Common myeloid progenitor, CD34-positive (primary cell): ENCODE data around the gene TMEM123.

Source experiments
- CTCF ChIA-PET: fragments of 350-600 bp; sonication (Branson Sonifier 250); formaldehyde crosslinking; loops from one replicate; lab custom pipeline; 2021; ENCODE audit warnings: antibody characterized with exemption; lab: Charles Lee
- POLR2A ChIA-PET: fragments of 350-600 bp; sonication (Branson Sonifier 250); formaldehyde crosslinking; loops from one replicate; lab custom pipeline; 2021; ENCODE audit warnings: antibody characterized with exemption; lab: Charles Lee
- DNase-seq, 3 donors: peaks; one replicate each; pipeline versions ENCODE4 v3.0.0 to v3.0.0-alpha.2; 2013
- H3K27ac ChIP-seq, 2 experiments: 1 replicate in 1 of 2; 2 replicates in 1 of 2; pipeline ENCODE4 v1.7.0; 2013; ENCODE audit warnings: inconsistent platforms in 2 of 2, low read length in 2 of 2, mild to moderate bottlenecking in 2 of 2, low read depth in 1 of 2, moderate library complexity in 1 of 2; ENCODE audit not compliant: severe bottlenecking in 2 of 2, insufficient read depth in 1 of 2, poor library complexity in 1 of 2
- H3K27me3 ChIP-seq, 5 experiments: replicated peaks in 2 of 5; 1 replicate in 3 of 5; 2 replicates in 2 of 5; pipeline versions ENCODE4 v1.6.1 to v1.7.0; 2013; ENCODE audit warnings: low read length in 4 of 5, mild to moderate bottlenecking in 2 of 5, moderate library complexity in 2 of 5, inconsistent platforms in 1 of 5; ENCODE audit not compliant: insufficient read depth in 5 of 5, control insufficient read depth in 4 of 5
- H3K36me3 ChIP-seq, 4 experiments: 1 replicate in 2 of 4; 2 replicates in 2 of 4; pipeline versions ENCODE4 v1.6.1 to v1.7.0; 2013; ENCODE audit warnings: low read length in 3 of 4, control low read depth in 1 of 4, mild to moderate bottlenecking in 1 of 4; ENCODE audit not compliant: control insufficient read depth in 4 of 4, insufficient read depth in 4 of 4
- H3K4me1 ChIP-seq, 4 experiments: 1 replicate in 3 of 4; 2 replicates in 1 of 4; pipeline versions ENCODE4 v1.6.1 to v1.7.1; 2013; ENCODE audit warnings: low read length in 3 of 4, mild to moderate bottlenecking in 3 of 4, control low read depth in 1 of 4, inconsistent platforms in 1 of 4, moderate library complexity in 1 of 4; ENCODE audit not compliant: control insufficient read depth in 4 of 4, insufficient read depth in 4 of 4; ENCODE audit errors: control extremely low read depth in 1 of 4
- H3K4me3 ChIP-seq, 7 experiments: 1 replicate in 4 of 7; 2 replicates in 3 of 7; pipeline versions ENCODE4 v1.5.1 to v1.7.0; 2013; ENCODE audit warnings: mild to moderate bottlenecking in 7 of 7, low read length in 6 of 7, moderate library complexity in 6 of 7, inconsistent platforms in 2 of 7, low read depth in 2 of 7, control low read depth in 1 of 7; ENCODE audit not compliant: insufficient read depth in 4 of 7, control insufficient read depth in 1 of 7; ENCODE audit errors: extremely low read depth in 1 of 7
- H3K9me3 ChIP-seq, 5 experiments: 1 replicate in 4 of 5; 2 replicates in 1 of 5; pipeline versions ENCODE4 v1.6.1 to v1.7.1; 2013; ENCODE audit warnings: low read length in 4 of 5, mild to moderate bottlenecking in 2 of 5, inconsistent platforms in 1 of 5, low read depth in 1 of 5, moderate library complexity in 1 of 5; ENCODE audit not compliant: control insufficient read depth in 4 of 5, insufficient read depth in 2 of 5; ENCODE audit errors: control extremely low read depth in 1 of 5
- WGBS: methylation state at CpG from one replicate; pipeline ENCODE4 v1.1.5; 2013; ENCODE audit not compliant: insufficient coverage; 5-methylcytosine and 5-hydroxymethylcytosine counted together

TMEM123 gene

DNA sequence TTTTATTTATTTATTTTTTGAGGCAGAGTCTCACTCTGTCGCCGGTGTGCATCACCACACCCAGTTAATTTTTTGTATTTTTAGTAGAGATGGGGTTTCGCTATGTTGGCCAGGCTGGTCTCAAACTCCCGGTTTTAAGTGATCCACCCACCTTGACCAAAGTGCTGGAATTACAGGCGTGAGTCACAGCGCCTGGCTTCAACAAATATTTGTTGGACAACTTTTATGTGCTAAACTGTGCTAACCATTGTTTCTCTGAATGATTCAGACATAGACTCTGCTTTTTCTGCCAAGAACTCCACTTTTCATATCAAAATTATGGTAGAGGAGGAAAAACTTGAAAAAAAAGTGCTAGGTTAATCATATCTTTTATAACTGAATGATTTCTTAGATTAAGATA, 41.7 kb upstream of the TMEM123 start:
- Histone ChIP-seq H3K27ac (no peak overlapping the region), H3K4me3 (no peak overlapping the region), H3K36me3 (no peaks in the 10 kb centered on the region), H3K4me1 (no peaks in the 10 kb centered on the region), H3K27me3 (no peaks in the 10 kb centered on the region), H3K9me3 (no peaks in the 10 kb centered on the region)
- WGBS: 87% methylated on average over 3 of the region's 6 CpGs
- DNase-seq: no peak
- POLR2A ChIA-PET: no interaction called here
- CTCF ChIA-PET: interaction anchor here (0.9 to 1.8 kb wide), 7 partner anchors 27 to 205 kb away, joined by 3 to 8 read pairs (median 5); no protein-coding TSS in a partner anchor

DNA sequence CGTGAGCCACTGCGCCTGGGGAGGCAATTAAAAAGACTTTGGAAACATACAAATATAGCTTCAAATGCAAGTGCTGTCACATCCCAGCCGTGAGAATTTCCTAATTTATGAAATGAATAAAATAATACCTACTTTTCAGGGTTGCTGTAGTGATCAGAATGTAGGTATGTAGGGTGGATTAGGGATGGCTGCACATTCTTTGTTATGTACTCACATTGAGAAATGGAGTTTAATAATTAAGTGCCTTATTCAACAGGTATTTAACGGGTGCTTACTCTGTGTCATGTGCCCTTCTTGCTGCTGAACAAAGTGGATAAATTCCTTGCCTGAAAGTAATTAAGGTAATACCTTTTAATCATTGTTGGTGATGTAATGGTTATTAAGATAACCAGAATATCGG, 41.0 kb upstream of the TMEM123 start:
- Histone ChIP-seq H3K9me3 (no peaks in the 10 kb centered on the region), H3K4me1 (no peaks in the 10 kb centered on the region), H3K27me3 (no peaks in the 10 kb centered on the region), H3K36me3 (no peaks in the 10 kb centered on the region), H3K4me3 (no peak overlapping the region), H3K27ac (no peak overlapping the region)
- CTCF ChIA-PET: interaction anchor here (0.7 to 1.8 kb wide), 11 partner anchors 11 to 205 kb away, joined by 3 to 8 read pairs (median 4); no protein-coding TSS in a partner anchor
- POLR2A ChIA-PET: no interaction called here
- WGBS: 100% methylated on average over 2 of the region's 5 CpGs
- no peak for DNase-seq

DNA sequence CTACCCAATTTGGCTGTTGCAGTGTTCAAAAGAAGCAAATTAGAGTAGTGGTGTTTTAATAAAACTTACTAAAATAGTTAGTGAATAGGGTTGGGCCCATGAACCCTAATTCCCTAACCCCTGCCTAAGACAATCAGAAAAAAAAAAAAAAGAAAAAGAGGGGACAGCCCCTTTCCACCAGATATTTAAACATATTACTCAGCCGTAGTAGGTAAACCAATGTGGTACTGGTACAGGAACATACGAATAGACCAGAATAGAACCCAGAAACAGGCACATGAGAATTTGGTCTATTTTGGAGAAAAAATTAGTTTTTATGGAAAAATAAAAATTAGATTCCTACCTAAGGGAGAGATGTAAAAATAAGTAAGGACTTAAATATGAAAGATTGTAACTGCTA, 39.4 kb upstream of the TMEM123 start:
- POLR2A ChIA-PET: no interaction called here
- no peaks in the 10 kb centered on the region for H3K9me3 ChIP-seq
- WGBS: no CpG with 5 or more reads among the region's 2 CpGs
- no peak overlapping the region for H3K27ac ChIP-seq
- H3K4me3 ChIP-seq: no peak overlapping the region
- no peaks in the 10 kb centered on the region for H3K27me3 ChIP-seq
- DNase-seq: no peak
- CTCF ChIA-PET: interaction anchor here (1.2 to 1.5 kb wide), 2 partner anchors 9 to 121 kb away, joined by 3 to 5 read pairs; no protein-coding TSS in a partner anchor
- H3K36me3 ChIP-seq: no peaks in the 10 kb centered on the region
- H3K4me1 ChIP-seq: peaks cover 0 to 6% (median 2%) of the 10 kb centered on the region in 4 experiments

DNA sequence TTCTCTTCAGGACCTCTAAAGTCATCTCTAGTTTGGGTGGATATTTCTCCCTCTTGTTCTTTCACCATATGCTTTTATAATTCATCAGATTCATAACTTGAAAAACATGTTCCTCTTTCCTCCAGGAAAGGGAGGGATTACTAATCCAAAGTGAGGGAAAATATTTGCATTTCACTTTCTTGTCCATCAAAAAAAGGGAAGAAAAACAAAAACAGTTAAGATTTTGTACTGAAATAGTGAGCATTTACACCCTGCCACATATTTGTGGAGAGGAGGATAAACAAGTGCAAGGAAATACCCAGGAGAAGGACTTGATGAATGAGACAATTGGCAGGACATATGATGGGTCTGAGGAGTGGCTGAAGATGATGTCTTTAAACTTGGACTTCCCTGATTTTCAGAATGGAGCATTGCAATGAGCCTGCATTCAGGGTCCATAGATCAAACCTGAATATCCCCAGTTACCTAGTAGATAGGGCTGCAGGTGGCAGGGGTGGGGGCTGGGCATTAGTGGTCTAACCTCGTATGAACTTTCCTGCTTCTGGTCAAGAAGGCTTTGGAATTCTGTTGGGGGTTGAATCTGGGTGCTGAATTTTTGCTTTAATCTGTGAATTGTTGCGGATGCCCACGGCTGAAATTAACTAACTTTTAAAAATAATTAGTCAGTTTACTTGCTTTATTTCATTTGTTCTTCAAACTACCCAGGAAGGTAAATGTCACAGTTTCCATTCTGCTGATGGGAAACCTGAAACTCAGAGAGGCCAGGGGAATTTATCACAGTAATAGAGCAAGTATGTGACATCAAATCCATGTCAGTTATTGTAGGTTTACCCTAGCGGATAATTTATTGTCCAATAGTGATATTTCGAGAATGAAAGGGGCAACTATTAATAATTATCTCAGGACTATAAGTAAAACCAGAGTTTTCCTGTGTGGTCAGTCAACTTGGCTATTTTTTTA, 36.9 kb upstream of the TMEM123 start:
- Histone ChIP-seq H3K4me3 (no peak overlapping the region), H3K27ac (no peak overlapping the region), H3K27me3 (no peaks in the 10 kb centered on the region), H3K4me1 (peaks cover 0 to 7% (median 2%) of the 10 kb centered on the region in 4 experiments), H3K9me3 (no peaks in the 10 kb centered on the region), H3K36me3 (no peaks in the 10 kb centered on the region)
- CTCF ChIA-PET: interaction anchor here (0.5 to 1.5 kb wide), 3 partner anchors 23 to 122 kb away, joined by 3 to 5 read pairs (median 3); no protein-coding TSS in a partner anchor
- POLR2A ChIA-PET: no interaction called here
- DNase-seq: no peak
- WGBS: no CpG with 5 or more reads among the region's 5 CpGs

DNA sequence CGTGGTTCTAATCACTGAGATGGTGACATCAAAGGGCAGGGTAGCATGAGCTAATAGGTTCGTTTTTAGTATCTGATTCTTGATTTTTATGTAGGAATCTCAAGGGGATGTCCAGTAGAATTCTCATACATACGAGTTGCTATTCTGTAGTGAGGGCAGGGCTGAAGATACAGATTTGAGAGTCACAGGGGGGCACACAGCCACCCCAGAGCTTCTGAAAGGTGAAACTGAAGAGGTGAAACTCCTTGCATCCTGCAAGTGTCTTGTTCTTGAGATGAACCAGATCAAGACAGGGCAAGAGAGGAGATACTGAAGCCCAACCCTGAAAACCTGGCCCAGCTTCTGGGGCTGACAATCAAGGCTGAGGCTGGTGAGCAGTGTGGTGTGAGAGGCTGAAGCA, 35.6 kb upstream of the TMEM123 start:
- H3K27ac ChIP-seq: no peak overlapping the region
- POLR2A ChIA-PET: no interaction called here
- H3K4me3 ChIP-seq: no peak overlapping the region
- WGBS: 100% methylated on average over 3 of the region's 3 CpGs
- CTCF ChIA-PET: interaction anchor here (0.8 to 1.8 kb wide), 7 partner anchors 11 to 143 kb away, joined by 3 to 5 read pairs (median 3); no protein-coding TSS in a partner anchor
- no peaks in the 10 kb centered on the region for H3K27me3 ChIP-seq
- no peak for DNase-seq
- H3K9me3 ChIP-seq: no peaks in the 10 kb centered on the region
- no peaks in the 10 kb centered on the region for H3K36me3 ChIP-seq
- peaks cover 0 to 7% (median 2%) of the 10 kb centered on the region in 4 experiments for H3K4me1 ChIP-seq

DNA sequence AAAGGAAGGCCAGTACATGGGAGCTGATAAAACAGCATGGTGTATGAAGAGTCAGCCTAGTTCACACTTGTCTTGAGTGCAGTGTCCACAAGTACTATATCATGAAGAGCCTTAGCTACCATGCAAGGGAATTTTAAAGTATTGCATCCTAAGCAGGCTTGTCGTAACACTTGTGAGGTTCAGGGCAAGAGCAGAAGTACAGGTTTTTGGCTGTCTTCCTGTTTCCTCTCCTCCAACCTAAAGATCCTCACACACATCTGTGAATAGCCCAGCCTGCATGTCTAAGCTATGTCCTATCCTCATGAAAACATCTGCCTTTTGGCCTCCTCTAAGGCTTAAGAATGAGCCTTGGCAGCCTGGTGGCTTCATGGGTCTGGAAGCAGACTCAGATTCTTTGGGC, 34.6 kb upstream of the TMEM123 start:
- DNase-seq: no peak
- ChIA-PET POLR2A (no interaction called here), CTCF (interaction anchor here (0.7 to 1.8 kb wide), 9 partner anchors 9 to 198 kb away, joined by 3 to 4 read pairs (median 3); no protein-coding TSS in a partner anchor)
- H3K4me3 ChIP-seq: no peak overlapping the region
- H3K36me3 ChIP-seq: no peaks in the 10 kb centered on the region
- H3K27ac ChIP-seq: no peak overlapping the region
- H3K4me1 ChIP-seq: peaks cover 0 to 7% (median 2%) of the 10 kb centered on the region in 4 experiments
- H3K9me3 ChIP-seq: no peaks in the 10 kb centered on the region
- WGBS: 40% methylated on average over 1 of the region's 1 CpG
- H3K27me3 ChIP-seq: no peaks in the 10 kb centered on the region

DNA sequence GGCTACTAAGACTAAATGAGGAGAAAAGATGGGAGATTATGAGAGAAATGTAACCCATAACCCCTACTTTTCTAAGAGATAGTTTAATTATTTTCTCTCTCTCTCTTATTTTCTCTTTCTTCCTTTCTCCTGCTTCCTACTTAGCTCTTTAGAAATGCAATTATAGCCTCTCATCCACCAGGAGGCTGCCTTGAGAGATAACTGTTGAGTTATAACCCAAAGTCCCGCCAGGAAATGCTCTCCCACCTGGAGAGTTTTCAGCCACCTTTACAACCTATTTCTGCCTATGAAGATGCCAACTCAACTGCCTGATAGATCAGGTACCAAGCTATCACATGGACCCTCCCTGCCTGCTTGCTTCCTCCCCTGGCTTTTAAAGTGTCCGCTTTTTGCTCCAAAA, 34.0 kb upstream of the TMEM123 start:
- Histone ChIP-seq H3K4me1 (peaks cover 0 to 7% (median 2%) of the 10 kb centered on the region in 4 experiments), H3K4me3 (no peak overlapping the region), H3K27ac (no peak overlapping the region), H3K9me3 (no peaks in the 10 kb centered on the region), H3K27me3 (no peaks in the 10 kb centered on the region), H3K36me3 (no peaks in the 10 kb centered on the region)
- 100% methylated on average over 1 of the region's 2 CpGs for WGBS
- no peak for DNase-seq
- ChIA-PET CTCF (interaction anchor here (0.7 to 1.6 kb wide), 6 partner anchors 8 to 173 kb away, joined by 3 read pairs; no protein-coding TSS in a partner anchor), POLR2A (no interaction called here)
